ENCODE measurements around the gene LGALS9. TPM values are rescaled to one million over a fixed set of nuclear protein-coding genes. Genes with fewer than 3 reads are reported as not detected.
"Not testable (repeated sequence)": the region's sequence is repeated elsewhere in the genome, so short reads cannot be mapped to it uniquely, and the experiment has no call there.

The LGALS9 gene
- total and polyA plus RNA-seq, 2 donors (not counting 1 experiment from before 2014, with no cell fraction given): 65.9 to 197 TPM

GRCh38 chr17:27674335-27674734 is 43.3 kb downstream of the LGALS9 start:
- Histone ChIP-seq H3K4me1 (ENCODE audit: control insufficient read depth in 2 of 2, insufficient read depth in 2 of 2, low read length in 2 of 2) (no peaks in the 10 kb centered on the region), H3K27me3 (replicated peaks in 1 of 4; ENCODE audit: control extremely low read depth in 1 of 4, control insufficient read depth in 3 of 4, insufficient read depth in 4 of 4, low read length in 3 of 4) (no peaks in the 10 kb centered on the region), H3K36me3 (replicated peaks in 1 of 2; ENCODE audit: control extremely low read depth in 1 of 2, control insufficient read depth in 1 of 2, extremely low read depth in 1 of 2, insufficient read depth in 2 of 2, low read length in 1 of 2) (no peaks in the 10 kb centered on the region), H3K4me3 (ENCODE audit: control extremely low read depth in 1 of 5, extremely low read depth in 1 of 5, insufficient read depth in 1 of 5, low read depth in 2 of 5, low read length in 4 of 5) (no peak overlapping the region), H4K20me1 (ENCODE audit: control insufficient read depth, insufficient read depth, low read length, poor library complexity, severe bottlenecking) (no peaks in the 10 kb centered on the region), H3K79me2 (ENCODE audit: control insufficient read depth, insufficient read depth, low read length) (no peaks in the 10 kb centered on the region), H2AFZ (ENCODE audit: insufficient read depth, low read depth, low read length, poor library complexity, severe bottlenecking) (no peak overlapping the region), H3K27ac (ENCODE audit: low read length in 2 of 2) (no peak overlapping the region), H3K9ac (ENCODE audit: low read length) (no peak overlapping the region), H3K9me3 (ENCODE audit: control extremely low read depth in 1 of 3, control insufficient read depth in 2 of 3, insufficient read depth in 1 of 3, low read length in 2 of 3) (no peaks in the 10 kb centered on the region), H3K4me2 (replicated peaks; ENCODE audit: low read depth, low read length, poor library complexity, severe bottlenecking) (no peak overlapping the region)
- Mint-ChIP-seq H3K4me1 (no peaks in the 10 kb centered on the region), H3K9me3 (ENCODE audit: insufficient read depth) (no peaks in the 10 kb centered on the region), H3K4me3 (no peak overlapping the region), H3K27ac (no peak overlapping the region), H3K27me3 (peaks cover 14% of the 10 kb centered on the region)
- intact Hi-C loops (cut with micrococcal nuclease): no loop called here
- WGBS (ENCODE audit: insufficient coverage): 88% methylated on average over 5 of the region's 6 CpGs
- ChIA-PET CTCF (no interaction called here), POLR2A (no interaction called here)
- ATAC-seq (ENCODE audit: low read depth) (no peak), DNase-seq (no peak)
- TF ChIP-seq CTCF (IDR thresholded peaks at IDR 0.05) (no peak), EZH2 (IDR thresholded peaks at IDR 0.05; ENCODE audit: borderline replicate concordance, insufficient read depth, low read depth, low read length, poor library complexity, severe bottlenecking) (no peak)

GRCh38 chr17:27677191-27677590 is 46.2 kb downstream of the LGALS9 start:
- DNase-seq (no peak), ATAC-seq (ENCODE audit: low read depth) (no peak)
- Histone ChIP-seq H3K4me2 (replicated peaks; ENCODE audit: low read depth, low read length, poor library complexity, severe bottlenecking) (no peak overlapping the region), H3K36me3 (replicated peaks in 1 of 2; ENCODE audit: control extremely low read depth in 1 of 2, control insufficient read depth in 1 of 2, extremely low read depth in 1 of 2, insufficient read depth in 2 of 2, low read length in 1 of 2) (no peaks in the 10 kb centered on the region), H3K79me2 (ENCODE audit: control insufficient read depth, insufficient read depth, low read length) (no peaks in the 10 kb centered on the region), H3K27me3 (replicated peaks in 1 of 4; ENCODE audit: control extremely low read depth in 1 of 4, control insufficient read depth in 3 of 4, insufficient read depth in 4 of 4, low read length in 3 of 4) (no peaks in the 10 kb centered on the region), H3K27ac (ENCODE audit: low read length in 2 of 2) (no peak overlapping the region), H3K9ac (ENCODE audit: low read length) (no peak overlapping the region), H2AFZ (ENCODE audit: insufficient read depth, low read depth, low read length, poor library complexity, severe bottlenecking) (no peak overlapping the region), H3K9me3 (ENCODE audit: control extremely low read depth in 1 of 3, control insufficient read depth in 2 of 3, insufficient read depth in 1 of 3, low read length in 2 of 3) (no peaks in the 10 kb centered on the region), H3K4me3 (ENCODE audit: control extremely low read depth in 1 of 5, extremely low read depth in 1 of 5, insufficient read depth in 1 of 5, low read depth in 2 of 5, low read length in 4 of 5) (no peak overlapping the region), H3K4me1 (ENCODE audit: control insufficient read depth in 2 of 2, insufficient read depth in 2 of 2, low read length in 2 of 2) (no peaks in the 10 kb centered on the region), H4K20me1 (ENCODE audit: control insufficient read depth, insufficient read depth, low read length, poor library complexity, severe bottlenecking) (no peaks in the 10 kb centered on the region)
- CTCF ChIA-PET: interaction anchor here (0.5 kb wide), 1 partner anchor 35 kb away, joined by 3 read pairs; no protein-coding TSS in a partner anchor
- TF ChIP-seq EZH2 (IDR thresholded peaks at IDR 0.05; ENCODE audit: borderline replicate concordance, insufficient read depth, low read depth, low read length, poor library complexity, severe bottlenecking) (no peak), CTCF (IDR thresholded peaks at IDR 0.05) (no peak)
- Mint-ChIP-seq H3K9me3 (ENCODE audit: insufficient read depth) (no peaks in the 10 kb centered on the region), H3K4me1 (no peaks in the 10 kb centered on the region), H3K27ac (no peak overlapping the region), H3K4me3 (no peak overlapping the region), H3K27me3 (peaks cover 12% of the 10 kb centered on the region)
- POLR2A ChIA-PET: no interaction called here
- whole genome bisulfite sequencing (ENCODE audit: insufficient coverage): 83% methylated on average over 2 of the region's 2 CpGs
- intact Hi-C loops (cut with micrococcal nuclease): no loop called here

GRCh38 chr17:27686322-27686721 is 55.3 kb downstream of the LGALS9 start:
- H2AFZ ChIP-seq (ENCODE audit: insufficient read depth, low read depth, low read length, poor library complexity, severe bottlenecking); H3K4me3 ChIP-seq (ENCODE audit: control extremely low read depth in 1 of 5, extremely low read depth in 1 of 5, insufficient read depth in 1 of 5, low read depth in 2 of 5, low read length in 4 of 5); H3K4me1 Mint-ChIP-seq; ATAC-seq (ENCODE audit: low read depth); POLR2A ChIA-PET; H3K27ac ChIP-seq (ENCODE audit: low read length in 2 of 2); H3K4me1 ChIP-seq (ENCODE audit: control insufficient read depth in 2 of 2, insufficient read depth in 2 of 2, low read length in 2 of 2); H3K9ac ChIP-seq (ENCODE audit: low read length); intact Hi-C loops (cut with micrococcal nuclease); H3K4me3 Mint-ChIP-seq; H4K20me1 ChIP-seq (ENCODE audit: control insufficient read depth, insufficient read depth, low read length, poor library complexity, severe bottlenecking); H3K27ac Mint-ChIP-seq; H3K27me3 ChIP-seq (replicated peaks in 1 of 4; ENCODE audit: control extremely low read depth in 1 of 4, control insufficient read depth in 3 of 4, insufficient read depth in 4 of 4, low read length in 3 of 4); H3K79me2 ChIP-seq (ENCODE audit: control insufficient read depth, insufficient read depth, low read length); H3K36me3 ChIP-seq (replicated peaks in 1 of 2; ENCODE audit: control extremely low read depth in 1 of 2, control insufficient read depth in 1 of 2, extremely low read depth in 1 of 2, insufficient read depth in 2 of 2, low read length in 1 of 2); H3K4me2 ChIP-seq (replicated peaks; ENCODE audit: low read depth, low read length, poor library complexity, severe bottlenecking); DNase-seq: not testable (repeated sequence)
- WGBS (ENCODE audit: insufficient coverage): 63% methylated on average over 1 of the region's 3 CpGs
- H3K9me3 Mint-ChIP-seq (ENCODE audit: insufficient read depth): peaks cover 13% of the 10 kb centered on the region
- peaks cover 1 to 15% (median 14%) of the 10 kb centered on the region in 3 donors for H3K9me3 ChIP-seq (ENCODE audit: control extremely low read depth in 1 of 3, control insufficient read depth in 2 of 3, insufficient read depth in 1 of 3, low read length in 2 of 3)
- peaks cover 36% of the 10 kb centered on the region for H3K27me3 Mint-ChIP-seq
- CTCF ChIA-PET: interaction anchor here (1.2 kb wide), 1 partner anchor 12 kb away, joined by 4 read pairs; no protein-coding TSS in a partner anchor
